GM19397 (cell line): ENCODE results near the gene AKIP1.

Experiments
- ATAC-seq: cut with Tn5 transposase; IDR thresholded peaks from one replicate; pipeline ENCODE4 v1.9.1; 2021; ENCODE audit warnings: mild to moderate bottlenecking, moderate library complexity; ENCODE audit not compliant: unreplicated experiment

AKIP1 gene

DNA sequence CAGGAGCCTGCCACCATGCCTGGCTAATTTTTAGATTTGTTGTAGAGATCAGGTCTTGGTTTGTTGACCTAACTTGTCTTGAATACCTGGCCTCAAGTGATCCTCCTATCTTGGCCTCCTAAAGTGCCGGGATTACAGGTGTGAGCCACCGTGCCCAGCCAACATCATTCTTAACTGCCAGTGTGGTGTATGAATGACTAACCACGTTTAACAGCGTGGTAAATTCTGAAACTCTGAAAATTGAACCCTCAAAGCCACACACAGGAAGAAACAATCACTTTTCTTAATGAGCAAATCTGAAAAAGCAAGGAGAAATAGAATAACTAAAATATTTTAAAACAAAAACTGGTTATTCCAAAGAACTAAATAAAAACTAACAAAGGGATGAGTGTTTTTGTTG lies 45.9 kb downstream of the AKIP1 start:
- ATAC-seq = no peak

DNA sequence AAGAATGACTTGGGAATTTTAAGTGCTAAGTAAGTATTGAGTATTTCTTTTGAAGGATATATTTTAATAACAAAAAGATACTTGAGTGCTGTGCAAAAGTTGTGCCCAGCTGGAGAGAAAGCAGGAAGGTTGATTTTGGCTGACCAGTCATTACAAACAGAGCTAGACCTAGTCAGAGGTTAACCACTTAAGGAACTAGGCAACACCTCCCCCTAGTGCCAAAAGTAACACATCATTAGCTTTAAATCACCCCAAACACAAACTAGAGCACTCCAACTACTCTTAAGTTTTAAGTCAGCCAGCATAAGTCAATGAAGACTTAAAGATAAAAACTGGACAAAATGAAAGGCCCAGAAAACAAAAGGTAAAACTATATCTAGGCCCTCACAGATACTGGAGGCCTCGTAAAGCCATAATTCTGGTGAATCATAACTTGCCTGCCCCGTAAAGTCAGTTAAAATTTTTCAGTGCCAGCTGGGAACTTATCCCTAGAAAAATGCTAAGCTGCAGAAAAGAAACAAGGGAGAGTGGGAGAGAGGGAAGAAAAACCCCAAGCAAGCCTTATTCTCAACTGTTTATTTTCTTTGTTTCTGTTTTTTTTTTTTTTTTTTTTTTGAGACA lies 48.7 kb downstream of the AKIP1 start:
- no peak for ATAC-seq

DNA sequence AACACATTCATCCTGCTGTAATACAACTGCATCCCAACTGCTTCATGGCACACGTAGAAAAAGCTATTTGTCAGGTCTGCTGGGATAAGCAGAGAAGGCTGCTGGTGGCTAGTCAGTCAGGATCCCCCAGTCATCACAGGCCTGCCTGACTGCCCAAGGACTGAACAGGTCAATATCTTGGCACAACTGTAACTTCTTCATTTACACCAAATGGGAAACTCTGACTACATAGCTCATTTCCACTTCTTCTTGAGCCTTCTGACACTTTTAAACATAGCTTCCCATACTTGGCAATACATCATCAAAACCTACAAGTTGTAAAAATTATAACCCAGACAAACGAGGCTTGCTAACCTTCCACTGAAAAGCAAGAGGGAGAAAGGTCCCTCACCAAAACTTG lies 50.4 kb downstream of the AKIP1 start:
- no peak for ATAC-seq

DNA sequence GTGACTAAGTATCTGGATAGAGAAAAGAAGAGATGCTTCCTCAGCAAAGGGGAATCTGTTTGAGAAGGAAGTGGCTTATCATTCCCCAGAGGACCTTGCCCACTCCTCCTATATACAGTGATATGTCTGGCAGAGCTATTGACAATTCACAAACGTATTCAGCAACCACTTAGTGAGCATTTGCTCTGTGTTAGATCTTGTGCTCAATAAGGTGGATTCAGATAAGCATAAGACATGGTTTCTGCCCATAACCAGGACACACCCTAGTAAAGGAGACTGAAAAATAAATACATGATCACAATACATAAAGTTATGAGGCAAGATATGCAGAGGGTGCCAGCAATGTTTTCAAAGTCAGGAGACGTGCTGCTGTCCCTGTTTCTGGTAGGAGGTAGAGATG lies 51.9 kb downstream of the AKIP1 start:
- no peak for ATAC-seq

DNA sequence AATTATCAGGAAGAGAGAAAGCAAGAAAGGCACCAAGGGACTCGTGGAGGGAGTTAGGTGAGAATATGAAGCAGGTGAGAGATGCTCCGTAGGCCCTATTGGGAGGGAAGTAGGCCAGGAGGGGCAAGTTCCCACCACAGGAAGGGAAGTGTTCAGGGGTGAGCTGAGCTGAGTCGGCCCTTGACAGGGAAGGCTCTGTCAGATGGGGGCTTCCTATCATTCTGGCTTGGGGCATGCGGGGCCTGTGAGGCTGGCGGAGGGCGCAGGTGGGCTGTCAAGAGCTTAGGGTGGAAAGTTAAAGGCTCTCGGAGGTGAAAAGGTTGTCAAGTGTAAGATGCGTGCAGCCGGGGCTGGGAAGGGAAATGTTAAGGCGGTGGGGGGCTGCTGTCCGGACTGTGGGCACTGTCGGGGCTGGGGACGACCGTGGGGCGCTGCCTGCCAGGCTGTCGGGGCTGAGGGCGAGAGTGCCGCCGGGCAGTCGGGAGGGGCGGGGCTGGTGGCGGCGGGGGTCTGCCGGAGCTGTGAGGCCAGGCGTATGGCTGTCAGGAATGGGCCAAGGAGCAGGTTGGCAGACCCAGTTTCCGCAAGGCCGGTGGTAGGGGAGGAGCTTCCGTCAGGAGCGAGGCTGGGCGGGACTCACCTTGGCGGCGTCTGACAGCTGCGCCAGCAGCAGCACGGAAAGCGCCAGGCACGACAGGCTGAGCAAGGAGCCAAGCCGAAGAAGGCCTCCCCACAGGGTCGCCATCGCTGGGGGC lies 52.8 kb downstream of the AKIP1 start:
- ATAC-seq = peak; percentile 68

DNA sequence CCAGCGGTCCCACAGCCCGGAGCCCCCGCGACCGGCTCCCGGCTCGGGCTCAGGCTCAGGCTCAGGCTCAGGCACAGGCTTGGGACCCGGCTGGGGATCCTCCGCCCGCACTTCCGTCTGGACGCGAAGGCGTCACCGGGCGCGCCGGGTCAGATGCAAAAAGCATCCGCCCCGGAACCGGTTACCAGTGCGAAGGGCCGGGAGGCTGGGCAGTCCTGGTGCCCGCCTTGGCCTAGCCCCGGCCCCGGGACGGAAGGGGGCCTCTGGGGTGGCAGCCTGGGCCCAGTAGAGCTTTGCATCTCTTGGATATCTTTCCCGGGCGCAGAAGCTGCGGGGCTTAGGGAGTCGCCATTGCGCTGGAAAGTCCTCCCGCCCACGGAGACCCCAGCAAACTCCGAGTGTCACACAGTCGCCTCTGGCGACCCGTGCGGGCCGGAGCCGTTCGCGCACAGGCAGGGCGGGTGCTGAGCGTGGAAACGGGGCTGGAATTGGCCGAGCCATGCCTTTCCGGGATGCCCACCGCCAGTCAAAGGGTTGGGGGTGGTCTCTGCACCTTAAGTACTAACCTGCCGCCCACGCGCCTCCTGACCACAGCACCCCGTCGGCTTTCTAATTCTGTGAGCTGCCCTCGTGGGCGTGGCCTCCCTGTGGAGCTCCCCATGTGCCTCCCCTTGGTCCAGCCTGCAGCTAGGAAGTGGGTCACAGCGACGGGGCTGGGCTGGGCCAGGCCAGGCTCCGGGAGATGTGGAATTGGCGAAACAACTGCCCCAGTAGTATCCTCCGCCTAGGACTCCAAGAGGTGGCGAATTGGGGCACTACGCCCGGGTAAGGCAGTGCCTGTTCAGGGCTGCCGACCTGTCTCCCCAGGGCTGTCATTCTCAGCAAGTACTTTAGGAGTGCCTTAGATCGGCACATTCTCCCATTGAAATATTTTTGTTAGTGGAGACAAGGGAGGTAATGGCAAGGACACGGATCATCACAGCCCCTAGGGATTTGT lies 53.6 kb downstream of the AKIP1 start, which contains the start of gene TMEM9B:
Gene TMEM9B, minus strand, starts transcription at position 119 of the 997 bp plus-strand sequence. CDS start 129 bp downstream, outside the sequence.
- peak; percentile 90 for ATAC-seq

DNA sequence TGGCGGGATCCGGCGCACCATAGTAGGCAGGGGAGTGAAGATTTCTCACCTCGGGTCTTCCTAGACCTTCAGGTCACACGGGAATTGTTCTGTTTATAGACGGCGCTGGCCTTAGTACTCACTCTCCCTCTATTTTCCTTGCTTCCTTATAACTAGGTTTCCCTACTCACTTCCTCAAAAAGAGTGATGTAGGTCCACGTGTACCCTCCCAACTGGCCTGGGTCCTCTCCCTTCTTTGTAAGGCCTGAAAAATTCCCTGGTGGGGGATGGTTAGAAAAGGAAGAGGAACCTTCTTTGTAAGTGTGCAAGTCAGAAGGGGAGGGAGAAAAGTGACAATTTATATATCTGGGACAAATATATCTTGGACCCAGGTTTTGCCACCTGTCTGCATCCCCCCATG lies 56.2 kb downstream of the AKIP1 start:
- no peak for ATAC-seq
